IPS-18a (cell line): Measurements from ENCODE around the gene GLYAT.

ENCODE experiments used
- H3K27ac ChIP-seq: one replicate; pipeline ENCODE4 v1.5.1; 2013; ENCODE audit warnings: low read length
- H3K27me3 ChIP-seq: one replicate; pipeline ENCODE4 v1.6.1; 2013; ENCODE audit warnings: mild to moderate bottlenecking, low read length; ENCODE audit not compliant: control insufficient read depth, insufficient read depth
- H3K36me3 ChIP-seq: one replicate; pipeline ENCODE4 v1.6.1; 2013; ENCODE audit warnings: low read depth, low read length; ENCODE audit not compliant: control insufficient read depth
- H3K4me1 ChIP-seq: one replicate; pipeline ENCODE4 v1.6.1; 2013; ENCODE audit warnings: low read depth, low read length; ENCODE audit not compliant: control insufficient read depth
- H3K4me3 ChIP-seq: one replicate; pipeline ENCODE4 v1.5.1; 2013; ENCODE audit warnings: low read length
- H3K9ac ChIP-seq: one replicate; pipeline ENCODE4 v1.6.1; 2013; ENCODE audit warnings: mild to moderate bottlenecking, low read length, moderate library complexity
- H3K9me3 ChIP-seq: one replicate; pipeline ENCODE4 v1.6.1; 2013; ENCODE audit warnings: low read depth, low read length; ENCODE audit not compliant: control insufficient read depth

GLYAT gene

GRCh38 chr11:58741127-58741526 is 9.4 kb upstream of the GLYAT start:
- H3K9me3 ChIP-seq: peaks cover 61% of the 10 kb centered on the region

GRCh38 chr11:58740447-58740846 is 8.7 kb upstream of the GLYAT start:
- no peaks in the 10 kb centered on the region for H3K4me1 ChIP-seq
- H3K9me3 ChIP-seq: peaks cover 61% of the 10 kb centered on the region
- H3K9ac ChIP-seq: no peak overlapping the region
- H3K27me3 ChIP-seq: no peaks in the 10 kb centered on the region
- no peaks in the 10 kb centered on the region for H3K36me3 ChIP-seq
- no peak overlapping the region for H3K27ac ChIP-seq
- H3K4me3 ChIP-seq: no peak overlapping the region

More at GRCh38 chr11:58741127-58741526, 9.4 kb upstream of the GLYAT start:
- no peak overlapping the region for H3K4me3 ChIP-seq
- H3K27me3 ChIP-seq: no peaks in the 10 kb centered on the region
- no peaks in the 10 kb centered on the region for H3K4me1 ChIP-seq
- H3K36me3 ChIP-seq: no peaks in the 10 kb centered on the region
- H3K27ac ChIP-seq: no peak overlapping the region
- H3K9ac ChIP-seq: no peak overlapping the region

GRCh38 chr11:58739725-58740430 is 8.1 kb upstream of the GLYAT start:
- H3K9ac ChIP-seq: no peak overlapping the region
- H3K9me3 ChIP-seq: peaks cover 61% of the 10 kb centered on the region
- no peaks in the 10 kb centered on the region for H3K27me3 ChIP-seq
- H3K36me3 ChIP-seq: no peaks in the 10 kb centered on the region
- no peak overlapping the region for H3K4me3 ChIP-seq
- no peak overlapping the region for H3K27ac ChIP-seq
- no peaks in the 10 kb centered on the region for H3K4me1 ChIP-seq

- H3K4me3 ChIP-seq: no peak overlapping the region
- no peaks in the 10 kb centered on the region for H3K4me1 ChIP-seq
- no peak overlapping the region for H3K9ac ChIP-seq
- H3K9me3 ChIP-seq: peaks cover 56% of the 10 kb centered on the region
- no peak overlapping the region for H3K27ac ChIP-seq
- H3K27me3 ChIP-seq: no peaks in the 10 kb centered on the region
- no peaks in the 10 kb centered on the region for H3K36me3 ChIP-seq
These were observed 3.1 kb upstream of the GLYAT start for GRCh38 chr11:58734681-58735490.

GRCh38 chr11:58730507-58731089 is 1.1 kb downstream of the GLYAT start:
- Histone ChIP-seq H3K9me3 (peaks cover 68% of the 10 kb centered on the region), H3K36me3 (no peaks in the 10 kb centered on the region), H3K27ac (no peak overlapping the region), H3K9ac (no peak overlapping the region), H3K4me1 (no peaks in the 10 kb centered on the region), H3K4me3 (no peak overlapping the region), H3K27me3 (no peaks in the 10 kb centered on the region)

GRCh38 chr11:58727415-58727797 is 4.3 kb downstream of the GLYAT start:
- no peak overlapping the region for H3K27ac ChIP-seq
- no peaks in the 10 kb centered on the region for H3K4me1 ChIP-seq
- H3K36me3 ChIP-seq: no peaks in the 10 kb centered on the region
- H3K27me3 ChIP-seq: no peaks in the 10 kb centered on the region
- peaks cover 58% of the 10 kb centered on the region for H3K9me3 ChIP-seq
- H3K9ac ChIP-seq: no peak overlapping the region
- no peak overlapping the region for H3K4me3 ChIP-seq

- H3K27ac ChIP-seq: no peak overlapping the region
These were observed 4.9 kb downstream of the GLYAT start for GRCh38 chr11:58726737-58727414.

GRCh38 chr11:58719406-58720117 is 12.2 kb downstream of the GLYAT start:
- no peaks in the 10 kb centered on the region for H3K36me3 ChIP-seq
- H3K4me1 ChIP-seq: no peaks in the 10 kb centered on the region
- no peak overlapping the region for H3K9ac ChIP-seq
- no peak overlapping the region for H3K27ac ChIP-seq
- H3K9me3 ChIP-seq: peaks cover 61% of the 10 kb centered on the region
- H3K27me3 ChIP-seq: no peaks in the 10 kb centered on the region
- H3K4me3 ChIP-seq: no peak overlapping the region

More at GRCh38 chr11:58726737-58727414, 4.9 kb downstream of the GLYAT start:
- Histone ChIP-seq H3K9ac (no peak overlapping the region), H3K36me3 (no peaks in the 10 kb centered on the region), H3K27me3 (no peaks in the 10 kb centered on the region), H3K4me3 (no peak overlapping the region), H3K9me3 (peaks cover 58% of the 10 kb centered on the region), H3K4me1 (no peaks in the 10 kb centered on the region)

GRCh38 chr11:58712531-58712930 is 19.2 kb downstream of the GLYAT start:
- no peaks in the 10 kb centered on the region for H3K36me3 ChIP-seq

GRCh38 chr11:58711832-58712231 is 19.9 kb downstream of the GLYAT start:
- peaks cover 55% of the 10 kb centered on the region for H3K9me3 ChIP-seq
- H3K27me3 ChIP-seq: no peaks in the 10 kb centered on the region
- no peak overlapping the region for H3K9ac ChIP-seq
- H3K27ac ChIP-seq: no peak overlapping the region
- no peaks in the 10 kb centered on the region for H3K36me3 ChIP-seq
- no peak overlapping the region for H3K4me3 ChIP-seq
- H3K4me1 ChIP-seq: no peaks in the 10 kb centered on the region

More at GRCh38 chr11:58712531-58712930, 19.2 kb downstream of the GLYAT start:
- Histone ChIP-seq H3K27me3 (no peaks in the 10 kb centered on the region), H3K4me3 (no peak overlapping the region), H3K4me1 (no peaks in the 10 kb centered on the region), H3K27ac (no peak overlapping the region), H3K9ac (no peak overlapping the region), H3K9me3 (peaks cover 57% of the 10 kb centered on the region)

- peaks cover 59% of the 10 kb centered on the region for H3K9me3 ChIP-seq
- H3K27me3 ChIP-seq: no peaks in the 10 kb centered on the region
- H3K4me1 ChIP-seq: no peaks in the 10 kb centered on the region
- H3K9ac ChIP-seq: no peak overlapping the region
- H3K4me3 ChIP-seq: no peak overlapping the region
- no peak overlapping the region for H3K27ac ChIP-seq
- no peaks in the 10 kb centered on the region for H3K36me3 ChIP-seq
These were observed 24.0 kb downstream of the GLYAT start for GRCh38 chr11:58707767-58708166.
